HepG2 (cell line): ENCODE measurements around the gene SLC25A11. TPM values are rescaled to one million over a fixed set of nuclear protein-coding genes. Genes with fewer than 3 reads are reported as not detected.

Experiments
- ATAC-seq: fragments of 200-7000 bp; cut with Tn5 transposase; 3 replicates; pipeline ENCODE4 v1.9.1; 2020; ENCODE audit warnings: mild to moderate bottlenecking, moderate library complexity
- BruUV-seq: library from RNA; stranded (reverse); fragments of 400-500 nt; replicated peaks from 2 replicates; lab custom pipeline; 2021; lab: Mats Ljungman, UMichigan
- CTCF ChIA-PET: fragments of 300-600 bp; formaldehyde crosslinking; extraction: SDS; loops from one replicate; lab custom pipeline; 2021; ENCODE audit warnings: low total read pairs, inconsistent platforms, low intra/inter-chr PET ratio; lab: Yijun Ruan, JAX
- POLR2A ChIA-PET: fragments of 350-600 bp; sonication (Branson Sonifier 250); formaldehyde crosslinking; loops from one replicate; lab custom pipeline; 2020; ENCODE audit warnings: antibody characterized with exemption, inconsistent platforms; lab: Yijun Ruan, JAX
- DNase-seq: peaks from one replicate; pipeline ENCODE4 v3.0.0-alpha.2; 2015; ENCODE audit warnings: low spot score
- FAIRE-seq: peaks from 3 replicates; lab custom pipeline; 2011; peaks lifted over from hg19 to GRCh38; lab: Jason Lieb, UNC
- H2AFZ ChIP-seq: one replicate; pipeline ENCODE4 v1.6.1; 2011; ENCODE audit warnings: low read length, inconsistent platforms
- H3K27ac ChIP-seq: fragments of 300-600 bp; 3 replicates; pipeline ENCODE4 v1.8.0; 2011; ENCODE audit warnings: mixed run types, mild to moderate bottlenecking, mixed read lengths, low read length, inconsistent platforms; ENCODE audit not compliant: insufficient read depth; ENCODE audit errors: extremely low read length
- H3K27me3 ChIP-seq, 2 experiments: fragments of 200-600 bp in 1 of 2; 2 replicates in 1 of 2; 3 replicates in 1 of 2; pipeline versions ENCODE4 v1.6.0 to v1.8.0; 2011; ENCODE audit warnings: low read length in 2 of 2, mild to moderate bottlenecking in 2 of 2, moderate library complexity in 2 of 2, inconsistent platforms in 1 of 2; ENCODE audit not compliant: insufficient read depth in 2 of 2, control insufficient read depth in 1 of 2
- H3K36me3 ChIP-seq, 2 experiments: fragments of 200-600 bp in 1 of 2; replicated peaks in 1 of 2; 2 replicates in 1 of 2; 3 replicates in 1 of 2; pipeline versions ENCODE4 v1.5.1 to v1.8.0; 2011; ENCODE audit warnings: low read length in 2 of 2, inconsistent platforms in 1 of 2; ENCODE audit not compliant: insufficient read depth in 2 of 2, control insufficient read depth in 1 of 2
- H3K4me1 ChIP-seq: 2 replicates; pipeline ENCODE4 v1.5.1; 2012; ENCODE audit warnings: low read length, inconsistent platforms; ENCODE audit not compliant: insufficient read depth
- H3K4me2 ChIP-seq: 2 replicates; pipeline ENCODE4 v1.6.0; 2011; ENCODE audit warnings: low read depth, low read length, inconsistent platforms
- H3K4me3 ChIP-seq, 3 experiments: fragments of 200-600 bp in 1 of 3; sonication (generic), shearing (Covaris generic) in 1 of 3; replicated peaks in 1 of 3; 2 replicates each; pipeline ENCODE4 v1.5.1; 2011 to 2016; ENCODE audit warnings: low read length in 3 of 3, inconsistent platforms in 2 of 3, low read depth in 2 of 3, mild to moderate bottlenecking in 2 of 3, control low read depth in 1 of 3, mixed read lengths in 1 of 3; ENCODE audit not compliant: insufficient read depth in 1 of 3
- H3K79me2 ChIP-seq: one replicate; pipeline ENCODE4 v1.6.1; 2011; ENCODE audit warnings: low read length, inconsistent platforms; ENCODE audit not compliant: insufficient read depth
- H3K9ac ChIP-seq: 2 replicates; pipeline ENCODE4 v1.6.0; 2011; ENCODE audit warnings: mild to moderate bottlenecking, low read depth, low read length, inconsistent platforms; ENCODE audit not compliant: insufficient read depth
- H3K9me3 ChIP-seq: 2 replicates; pipeline ENCODE4 v1.5.1; 2012; ENCODE audit warnings: mild to moderate bottlenecking, low read length
- H4K20me1 ChIP-seq: 2 replicates; pipeline ENCODE4 v1.6.0; 2011; ENCODE audit warnings: inconsistent platforms, mild to moderate bottlenecking, low read length, moderate library complexity; ENCODE audit not compliant: insufficient read depth
- HDAC6 ChIP-seq: fragments of 200-600 bp; sonication (generic); IDR thresholded peaks from 2 replicates; pipeline ENCODE4 v1.7.0; 2017; ENCODE audit warnings: mild to moderate bottlenecking, antibody characterized with exemption, low read length, low read depth
- HOXA7 ChIP-seq: sonication (generic); formaldehyde crosslinking; IDR thresholded peaks from 2 replicates; pipeline ENCODE4 v1.8.1; 2022; ENCODE audit warnings: mild to moderate bottlenecking, missing genetic modification reagents, moderate library complexity
- IRF1 ChIP-seq: sonication (generic); formaldehyde crosslinking; IDR thresholded peaks from 2 replicates; pipeline ENCODE4 v1.4.0; 2020; ENCODE audit warnings: low read depth, mild to moderate bottlenecking, missing genetic modification reagents
- MED13 ChIP-seq: sonication (generic); formaldehyde crosslinking; IDR thresholded peaks from 2 replicates; pipeline ENCODE4 v1.5.0; 2020; ENCODE audit warnings: missing genetic modification reagents
- NAIF1 ChIP-seq: sonication (generic); formaldehyde crosslinking; IDR thresholded peaks from 2 replicates; pipeline ENCODE4 v1.5.0; 2020; ENCODE audit warnings: mild to moderate bottlenecking, missing genetic modification reagents, borderline replicate concordance
- POGK ChIP-seq: sonication (generic); formaldehyde crosslinking; conservative IDR thresholded peaks from 2 replicates; pipeline ENCODE4 v1.8.0; 2022; ENCODE audit warnings: mild to moderate bottlenecking, moderate library complexity, missing genetic modification reagents
- POGZ ChIP-seq: sonication (generic); formaldehyde crosslinking; IDR thresholded peaks from 2 replicates; pipeline ENCODE4 v1.4.0; 2020; ENCODE audit warnings: mild to moderate bottlenecking, missing genetic modification reagents
- SOX6 ChIP-seq, 2 experiments: fragments of 450-650 bp in 1 of 2; sonication (generic) in 1 of 2; formaldehyde crosslinking in 1 of 2; IDR thresholded peaks; 2 replicates each; pipeline versions ENCODE4 v1.4.0 to v1.6.1; 2017 to 2020; ENCODE audit warnings: antibody characterized with exemption in 1 of 2, mild to moderate bottlenecking in 1 of 2, missing genetic modification reagents in 1 of 2
- SPEN ChIP-seq: sonication (generic); formaldehyde crosslinking; IDR thresholded peaks from 2 replicates; pipeline ENCODE4 v1.5.1; 2020; ENCODE audit warnings: low read depth, mild to moderate bottlenecking, missing genetic modification reagents
- TCF7L2 ChIP-seq: IDR thresholded peaks from 2 replicates; pipeline ENCODE4 v1.6.1; 2011; ENCODE audit warnings: mild to moderate bottlenecking, low read depth, low read length, moderate library complexity
- TRAFD1 ChIP-seq: sonication (generic); formaldehyde crosslinking; IDR thresholded peaks from 2 replicates; pipeline ENCODE4 v1.5.1; 2020; ENCODE audit warnings: missing genetic modification reagents, mild to moderate bottlenecking, borderline replicate concordance
- ZMAT3 ChIP-seq: sonication (generic); formaldehyde crosslinking; conservative IDR thresholded peaks from 2 replicates; pipeline ENCODE4 v1.7.0; 2021; ENCODE audit warnings: missing genetic modification reagents
- ZMYM2 ChIP-seq: sonication (generic); formaldehyde crosslinking; IDR thresholded peaks from 2 replicates; pipeline ENCODE4 v1.8.0; 2022; ENCODE audit warnings: mild to moderate bottlenecking, missing genetic modification reagents
- ZNF468 ChIP-seq: sonication (generic); formaldehyde crosslinking; IDR thresholded peaks from 2 replicates; pipeline ENCODE4 v1.8.0; 2022; ENCODE audit warnings: mild to moderate bottlenecking, moderate library complexity, missing genetic modification reagents
- ZNF710 ChIP-seq: sonication (generic); formaldehyde crosslinking; IDR thresholded peaks from 2 replicates; pipeline ENCODE4 v1.5.0; 2020; ENCODE audit warnings: mild to moderate bottlenecking, missing genetic modification reagents, borderline replicate concordance
- WGBS: methylation state at CpG from one replicate; pipeline ENCODE4 v1.1.6; 2017; ENCODE audit warnings: low lambda C conversion rate; 5-methylcytosine and 5-hydroxymethylcytosine counted together
- in situ Hi-C: cut with HindIII; loops from 2 replicates; pipeline ENCODE4 v1.10.0; 2017; ENCODE audit warnings: low pct_unique_long_range_greater_than_20kb; ENCODE audit not compliant: extremely low pct_ligation_motif_present
- intact Hi-C: fragments of 100-400 bp; cut with micrococcal nuclease; formaldehyde crosslinking; loops from one replicate; pipeline ENCODE4 v1.10.0; 2022; ENCODE audit not compliant: unreplicated experiment
- polyA plus RNA-seq, 8 experiments: library from polyadenylated mRNA; depleted of rRNA in 3 of 8; stranded (reverse) in 7 of 8; unstranded in 1 of 8; fragments of >200 nt; fragmentation: Illumina TruSeq in 4 of 8; extraction: Trizol in 4 of 8; gene quantifications; 2 replicates each; pipeline versions ENCODE4 v1.2.1 to v1.2.3, GENCODE V29; 2011 to 2016; ENCODE audit warnings: low read depth in 4 of 8, missing spikeins in 1 of 8, mixed read lengths in 1 of 8; ENCODE audit not compliant: insufficient read depth in 1 of 8
- total RNA-seq, 5 experiments: library from RNA; depleted of rRNA; stranded (reverse); fragments of >200 nt; fragmentation: Illumina TruSeq; extraction: Trizol; gene quantifications; 2 replicates each; pipeline ENCODE4 v1.2.3, GENCODE V29; 2016; ENCODE audit warnings: low read depth in 1 of 5

SLC25A11 gene
- total and polyA plus RNA-seq, 2 of the 13 experiments (the other 11 are each of a cell fraction or from before 2014, with no cell fraction given) = 35.4 to 47.2 TPM

- 0 out of 2 replicates have a peak, but pooled peaks have one; percentile 56 for TF ChIP-seq POGK (CRISPR knock-in tag)
These were observed 29.3 kb upstream of the SLC25A11 start (continued) for GRCh38 chr17:4969047-4969550.

- ATAC-seq (no peak), DNase-seq (no peak), FAIRE-seq (no peak)
- Histone ChIP-seq H3K36me3 (peaks cover 0 to 13% of the 10 kb centered on the region in 2 experiments; a peak in 3 of 5 replicates), H3K4me1 (peaks cover 31% of the 10 kb centered on the region), H3K4me2 (peak overlapping the region; percentile 82), H4K20me1 (no peaks in the 10 kb centered on the region), H3K27me3 (no peaks in the 10 kb centered on the region; a peak in 1 of 5 replicates), H3K9me3 (no peaks in the 10 kb centered on the region), H3K27ac (peak overlapping the region; percentile 92), H3K4me3 (peak overlapping the region; percentile 72 to 88 (median 77)), H3K79me2 (peaks cover 27% of the 10 kb centered on the region), H3K9ac (peak overlapping the region; percentile 91), H2AFZ (no peak overlapping the region)
- POLR2A ChIA-PET = interaction anchor here (0.6 to 10.5 kb wide), 14 partner anchors 11 to 401 kb away, joined by 3 to 273 read pairs (median 22); partner anchors contain the start of genes CAMTA2, ENO3, INCA1 and KIF1C
- TSS peak; percentile 55 for BruUV-seq
- in situ Hi-C loops (no loop called here), intact Hi-C loops (loop anchor here (5.0 to 10.0 kb wide), 2 partner anchors 61 to 254 kb away; partner anchors contain the start of gene ARRB2)
- CTCF ChIA-PET = no interaction called here
- WGBS = 2% methylated on average over 22 of the region's 23 CpGs
- TF ChIP-seq SOX6 (IDR thresholded peaks at IDR 0.05) = no peak
- no peak for TF ChIP-seq SOX6 (CRISPR knock-in tag; IDR thresholded peaks at IDR 0.05)
- no peak for TF ChIP-seq ZNF468 (CRISPR knock-in tag)
- peak; percentile 51; the same call in 1 of the 2 replicates for TF ChIP-seq ZMAT3
- TF ChIP-seq HOXA7 = no peak
- no peak for TF ChIP-seq ZNF710 (CRISPR knock-in tag)
- no peak for TF ChIP-seq HDAC6
- no peak for TF ChIP-seq TRAFD1 (CRISPR knock-in tag)
- no peak for TF ChIP-seq ZMYM2
- no peak for TF ChIP-seq TCF7L2
- no peak for TF ChIP-seq POGZ
- TF ChIP-seq NAIF1 (CRISPR knock-in tag) = peak; percentile 47; the same call in 1 of the 2 replicates
- no peak for TF ChIP-seq IRF1 (CRISPR knock-in tag)
- TF ChIP-seq MED13 (CRISPR knock-in tag) = 0 out of 2 replicates have a peak, but pooled peaks have one; percentile 41
- no peak; the same call in 1 of the 2 replicates for TF ChIP-seq SPEN (CRISPR knock-in tag)
These were observed 28.7 kb upstream of the SLC25A11 start for GRCh38 chr17:4968486-4969046.
